SJCRH30 (cell line): Measurements from ENCODE around the gene PTPRU. TPM values are rescaled to one million over a fixed set of nuclear protein-coding genes. Genes with fewer than 3 reads are reported as not detected.
"Not testable (repeated sequence)": the region's sequence is repeated elsewhere in the genome, so short reads cannot be mapped to it uniquely, and the experiment has no call there.

Experiments
- DNase-seq, 2 experiments: peaks; one replicate each; pipeline ENCODE4 v3.0.0-alpha.2; 2015 to 2020
- H3K27ac ChIP-seq: fragments of 250-450 bp; sonication (Bioruptor Pico); 2 replicates; pipeline ENCODE4 v1.5.1; 2020; ENCODE audit warnings: mild to moderate bottlenecking, moderate library complexity
- H3K27me3 ChIP-seq: fragments of 250-450 bp; sonication (Bioruptor Pico); 2 replicates; pipeline ENCODE4 v1.5.1; 2020; ENCODE audit warnings: mild to moderate bottlenecking, moderate library complexity
- H3K36me3 ChIP-seq: fragments of 250-450 bp; sonication (Bioruptor Pico); 2 replicates; pipeline ENCODE4 v1.5.1; 2020; ENCODE audit warnings: mild to moderate bottlenecking, moderate library complexity
- H3K4me1 ChIP-seq: fragments of 250-450 bp; sonication (Bioruptor Pico); 2 replicates; pipeline ENCODE4 v1.5.1; 2020; ENCODE audit warnings: mild to moderate bottlenecking, moderate library complexity
- H3K4me3 ChIP-seq: fragments of 250-450 bp; sonication (Bioruptor Pico); 2 replicates; pipeline ENCODE4 v1.5.1; 2020; ENCODE audit warnings: mild to moderate bottlenecking, moderate library complexity
- H3K9me3 ChIP-seq: fragments of 250-450 bp; sonication (Bioruptor Pico); replicated peaks from 2 replicates; pipeline ENCODE4 v1.5.1; 2020; ENCODE audit warnings: mild to moderate bottlenecking, moderate library complexity
- total RNA-seq: library from RNA; depleted of rRNA; stranded (reverse); fragments of >200 nt; shearing (Covaris generic); gene quantifications from 2 replicates; pipeline ENCODE4 v1.2.3, GENCODE V29; 2014

Gene PTPRU
- total RNA-seq, 1 experiment from 2014 or later, result 16.3 TPM

GRCh38 chr1:29232387-29232786 is 3.9 kb upstream of the PTPRU start:
- H3K27ac ChIP-seq, result no peak overlapping the region
- H3K4me3 ChIP-seq, result no peak overlapping the region
- no peaks in the 10 kb centered on the region for H3K9me3 ChIP-seq
- H3K36me3 ChIP-seq, result no peaks in the 10 kb centered on the region
- no peak for DNase-seq
- H3K4me1 ChIP-seq, result peaks cover 10% of the 10 kb centered on the region
- no peaks in the 10 kb centered on the region for H3K27me3 ChIP-seq

GRCh38 chr1:29233693-29234092 is 2.6 kb upstream of the PTPRU start:
- no peak overlapping the region for H3K27ac ChIP-seq
- DNase-seq, result no peak
- H3K4me3 ChIP-seq, result no peak overlapping the region

GRCh38 chr1:29234471-29234870 is 1.9 kb upstream of the PTPRU start:
- H3K36me3 ChIP-seq, result no peaks in the 10 kb centered on the region
- no peaks in the 10 kb centered on the region for H3K27me3 ChIP-seq
- peak; percentile 65 to 72 for DNase-seq
- peaks cover 21% of the 10 kb centered on the region for H3K4me1 ChIP-seq
- no peaks in the 10 kb centered on the region for H3K9me3 ChIP-seq
- H3K4me3 ChIP-seq, result no peak overlapping the region
- peak overlapping the region; percentile 21 for H3K27ac ChIP-seq

More at GRCh38 chr1:29233693-29234092, 2.6 kb upstream of the PTPRU start:
- Histone ChIP-seq H3K36me3 (no peaks in the 10 kb centered on the region), H3K27me3 (no peaks in the 10 kb centered on the region), H3K9me3 (no peaks in the 10 kb centered on the region), H3K4me1 (peaks cover 13% of the 10 kb centered on the region)

DNA sequence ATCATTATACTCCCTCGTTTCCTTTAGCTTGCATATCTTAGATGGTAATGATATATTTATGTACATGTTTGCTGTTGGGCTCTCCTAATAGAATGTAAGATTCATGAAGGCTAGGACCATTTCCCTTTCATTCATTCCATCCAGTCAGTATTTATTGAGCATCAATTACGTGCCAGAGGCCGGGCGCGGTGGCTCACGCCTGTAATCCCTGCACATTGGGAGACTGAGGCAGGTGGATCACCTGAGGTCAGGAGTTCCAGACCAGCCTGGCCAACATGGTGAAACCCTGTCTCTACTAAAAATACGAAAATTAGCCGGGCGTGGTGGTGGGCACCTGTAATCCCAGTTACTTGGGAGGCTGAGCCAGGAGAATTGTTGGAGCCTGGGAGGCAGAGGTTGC is 1.4 kb upstream of the PTPRU start:
- peaks cover 22% of the 10 kb centered on the region for H3K4me1 ChIP-seq
- not testable (repeated sequence) for H3K9me3 ChIP-seq, H3K4me3 ChIP-seq, H3K27ac ChIP-seq, DNase-seq, H3K27me3 ChIP-seq, H3K36me3 ChIP-seq

- no peaks in the 10 kb centered on the region for H3K9me3 ChIP-seq
- H3K4me1 ChIP-seq, result peaks cover 33% of the 10 kb centered on the region
- peak overlapping the region; percentile 62 for H3K4me3 ChIP-seq
- H3K27me3 ChIP-seq, result no peaks in the 10 kb centered on the region
- H3K36me3 ChIP-seq, result no peaks in the 10 kb centered on the region
- no peak for DNase-seq
- H3K27ac ChIP-seq, result no peak overlapping the region
Observed at GRCh38 chr1:29236712-29237128, 398 bp downstream of the PTPRU start.

GRCh38 chr1:29237129-29237821 is 953 bp downstream of the PTPRU start:
- DNase-seq, result no peak
- Histone ChIP-seq H3K9me3 (no peaks in the 10 kb centered on the region), H3K4me3 (peak overlapping the region; percentile 62), H3K36me3 (no peaks in the 10 kb centered on the region), H3K27me3 (no peaks in the 10 kb centered on the region), H3K27ac (no peak overlapping the region), H3K4me1 (peaks cover 33% of the 10 kb centered on the region)

DNA sequence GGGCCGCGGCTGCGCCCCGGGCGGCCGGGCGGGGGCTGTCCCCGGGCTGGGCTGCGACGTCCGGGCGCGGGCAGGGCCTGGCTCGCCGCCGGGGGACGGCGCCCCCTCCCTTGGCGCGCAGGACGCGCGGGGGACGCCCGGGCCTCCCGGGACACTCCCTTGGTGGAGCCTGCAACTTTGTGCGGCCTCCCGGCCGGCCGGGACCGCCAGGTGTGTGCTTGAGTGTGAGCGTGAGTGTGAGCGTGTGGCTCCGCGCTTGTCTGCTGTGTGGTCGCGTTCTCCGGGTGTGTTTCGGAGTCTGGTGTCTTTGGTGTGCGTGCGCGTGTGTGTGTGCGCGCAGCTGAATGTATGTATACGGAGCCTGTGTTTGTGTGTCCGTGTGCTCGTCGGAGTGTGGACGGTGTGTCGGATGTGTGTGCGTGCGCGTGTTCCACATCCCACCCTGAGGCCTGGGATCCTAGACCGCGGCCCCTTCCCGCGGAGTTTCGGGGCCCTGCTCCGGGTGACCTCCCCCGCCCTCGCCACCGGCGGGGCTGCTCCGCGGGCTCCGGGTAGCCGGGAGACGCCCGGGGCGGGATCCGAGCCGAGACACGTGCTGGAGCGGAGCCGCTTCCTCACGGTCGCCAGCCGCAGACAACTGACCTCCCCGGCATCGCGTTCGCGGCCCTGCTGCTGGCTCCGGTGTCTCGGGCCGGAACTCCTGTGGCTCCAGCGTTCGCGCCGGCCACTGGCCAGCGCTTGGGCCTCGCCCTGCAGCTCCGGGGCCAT is 1.7 kb downstream of the PTPRU start:
- DNase-seq, result no peak
- Histone ChIP-seq H3K27ac (no peak overlapping the region), H3K36me3 (no peaks in the 10 kb centered on the region), H3K27me3 (no peaks in the 10 kb centered on the region), H3K4me1 (peaks cover 34% of the 10 kb centered on the region), H3K4me3 (no peak overlapping the region), H3K9me3 (no peaks in the 10 kb centered on the region)

DNA sequence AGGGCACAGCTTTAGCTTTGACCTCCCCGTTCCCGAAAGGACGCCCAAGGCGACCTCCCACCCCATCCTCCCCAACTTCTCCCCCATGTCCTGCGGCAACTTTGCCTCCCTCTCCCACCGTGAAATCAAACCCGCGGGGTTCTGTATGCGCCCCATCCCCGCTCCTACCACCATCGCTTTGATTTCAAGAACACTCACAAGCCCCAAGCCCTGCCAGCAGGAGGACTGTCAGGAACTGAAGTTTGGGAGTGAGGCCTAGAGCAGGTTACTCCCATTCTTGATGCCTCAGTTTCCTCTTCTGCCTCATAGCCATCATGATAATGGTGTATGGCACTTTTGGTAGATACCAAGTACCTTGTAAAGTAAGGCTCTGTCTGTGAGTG is 2.3 kb downstream of the PTPRU start:
- Histone ChIP-seq H3K4me3 (no peak overlapping the region), H3K27ac (no peak overlapping the region)
- no peak for DNase-seq

DNA sequence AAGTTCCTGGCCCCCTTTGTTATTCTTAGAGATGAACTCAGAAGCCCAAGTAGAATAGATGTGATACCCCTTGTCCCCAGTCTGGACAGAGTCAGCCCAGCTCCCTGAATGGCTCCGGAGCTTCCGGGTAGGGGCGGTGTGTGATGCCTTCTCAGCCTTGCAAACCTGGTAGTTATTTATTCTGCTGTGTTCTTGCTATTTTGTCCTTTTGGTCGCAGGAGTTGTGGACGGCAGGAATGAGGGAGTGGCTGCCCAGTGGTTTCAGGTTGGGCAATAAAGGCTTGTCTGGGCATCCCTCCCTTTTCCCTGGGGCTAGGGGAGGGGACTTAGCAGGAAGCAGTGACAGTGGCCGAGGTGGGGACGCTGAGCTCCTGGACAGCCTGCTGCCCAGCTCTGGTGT is 2.8 kb downstream of the PTPRU start:
- H3K27me3 ChIP-seq, result no peaks in the 10 kb centered on the region
- DNase-seq, result peak in 1 of 2 experiments; percentile 39
- H3K36me3 ChIP-seq, result no peaks in the 10 kb centered on the region
- H3K27ac ChIP-seq, result no peak overlapping the region
- peaks cover 43% of the 10 kb centered on the region for H3K4me1 ChIP-seq
- no peak overlapping the region for H3K4me3 ChIP-seq
- no peaks in the 10 kb centered on the region for H3K9me3 ChIP-seq

More for the DNA sequence above, 2.3 kb downstream of the PTPRU start:
- Histone ChIP-seq H3K9me3 (no peaks in the 10 kb centered on the region), H3K27me3 (no peaks in the 10 kb centered on the region), H3K4me1 (peaks cover 40% of the 10 kb centered on the region), H3K36me3 (no peaks in the 10 kb centered on the region)

DNA sequence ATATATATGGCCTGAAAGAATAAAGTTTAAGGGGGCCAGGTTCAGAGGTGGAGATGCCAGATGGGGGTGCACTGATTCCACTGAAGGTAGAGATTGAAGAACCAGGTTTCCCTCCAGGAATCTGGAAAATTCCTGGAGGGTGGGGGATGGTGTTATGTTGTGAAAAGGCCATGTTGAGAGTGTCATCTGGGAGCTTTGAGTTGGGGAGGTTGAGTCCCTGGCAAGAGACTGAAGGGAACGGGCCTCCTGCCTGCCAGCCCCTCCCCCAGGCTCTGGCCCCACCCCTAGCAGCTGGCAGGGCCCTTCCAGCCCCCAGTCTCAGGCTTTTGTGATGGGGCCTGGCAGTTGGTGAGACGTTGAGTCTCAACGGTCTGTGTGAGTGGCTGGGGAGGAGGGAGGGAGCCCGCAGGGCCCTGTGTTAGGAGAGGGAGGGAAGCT is 4.1 kb downstream of the PTPRU start:
- Histone ChIP-seq H3K27ac (no peak overlapping the region), H3K4me3 (no peak overlapping the region), H3K9me3 (no peaks in the 10 kb centered on the region), H3K27me3 (no peaks in the 10 kb centered on the region), H3K36me3 (no peaks in the 10 kb centered on the region), H3K4me1 (peaks cover 41% of the 10 kb centered on the region)
- DNase-seq, result peak; percentile 72 to 81

DNA sequence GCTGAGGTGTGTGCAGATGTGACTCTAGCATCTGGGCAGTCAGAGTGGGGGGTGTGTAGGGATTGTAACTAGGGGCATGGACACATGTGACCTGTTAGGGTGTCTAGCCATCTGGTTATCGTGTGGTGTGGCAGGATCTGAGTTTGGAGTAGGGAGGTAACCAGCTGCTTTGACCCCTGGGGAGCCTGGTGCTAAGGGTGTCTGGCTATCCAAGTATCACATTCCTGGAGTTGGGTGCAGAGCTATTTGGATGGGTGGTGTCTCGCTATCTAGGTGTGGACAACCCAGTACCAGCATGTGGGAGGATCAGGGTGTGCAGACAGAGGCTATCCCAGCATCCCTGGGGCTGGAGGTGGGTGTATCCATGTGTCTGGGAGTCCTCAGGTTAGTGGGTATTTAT is 4.7 kb downstream of the PTPRU start:
- Histone ChIP-seq H3K4me3 (no peak overlapping the region), H3K27me3 (no peaks in the 10 kb centered on the region), H3K36me3 (no peaks in the 10 kb centered on the region), H3K27ac (no peak overlapping the region), H3K9me3 (no peaks in the 10 kb centered on the region), H3K4me1 (peaks cover 41% of the 10 kb centered on the region)
- DNase-seq, result no peak

DNA sequence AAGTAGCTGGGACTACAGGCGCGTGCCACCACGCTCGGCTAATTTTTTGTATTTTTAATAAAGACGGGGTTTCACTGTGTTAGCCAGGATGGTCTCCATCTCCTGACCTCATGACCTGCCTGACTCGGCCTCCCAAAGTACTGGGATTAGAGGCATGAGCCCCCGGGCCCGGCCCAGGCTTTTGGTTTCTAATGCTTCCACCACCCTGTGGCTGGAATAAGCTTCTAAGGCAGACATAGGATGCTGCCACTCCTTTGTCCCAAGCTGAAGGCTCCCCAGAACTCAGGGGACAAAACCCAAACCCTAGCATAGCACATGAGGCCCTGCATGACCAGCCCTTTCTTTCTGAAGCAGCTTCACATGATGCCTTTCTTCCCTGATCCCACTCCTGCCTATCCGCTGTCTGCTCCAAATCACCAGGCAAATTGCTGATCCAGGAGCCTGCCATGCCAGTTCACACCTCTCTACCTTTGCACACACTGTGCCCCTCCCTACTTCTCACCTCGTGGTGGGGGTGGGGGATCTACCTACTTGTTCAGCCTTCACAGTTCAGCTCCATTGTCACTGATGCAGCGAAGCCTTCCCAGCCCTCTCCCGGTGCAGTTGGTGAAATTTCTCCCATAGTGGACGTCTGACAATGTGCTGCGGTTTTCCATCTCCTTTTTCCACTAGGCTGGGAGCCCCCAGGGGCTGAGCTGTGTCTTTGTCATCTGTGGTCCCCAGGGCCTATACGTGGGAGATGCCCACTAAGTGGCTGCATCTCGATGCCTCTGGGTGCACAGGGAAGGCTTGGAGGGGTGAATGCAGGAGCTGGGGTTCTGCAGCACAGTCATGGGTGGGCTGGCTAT is 6.9 kb downstream of the PTPRU start:
- Histone ChIP-seq H3K27me3 (no peaks in the 10 kb centered on the region), H3K9me3 (no peaks in the 10 kb centered on the region), H3K4me1 (peaks cover 42% of the 10 kb centered on the region), H3K36me3 (no peaks in the 10 kb centered on the region), H3K4me3 (no peak overlapping the region), H3K27ac (no peak overlapping the region)
- peak in 1 of 2 experiments; percentile 45 for DNase-seq

DNA sequence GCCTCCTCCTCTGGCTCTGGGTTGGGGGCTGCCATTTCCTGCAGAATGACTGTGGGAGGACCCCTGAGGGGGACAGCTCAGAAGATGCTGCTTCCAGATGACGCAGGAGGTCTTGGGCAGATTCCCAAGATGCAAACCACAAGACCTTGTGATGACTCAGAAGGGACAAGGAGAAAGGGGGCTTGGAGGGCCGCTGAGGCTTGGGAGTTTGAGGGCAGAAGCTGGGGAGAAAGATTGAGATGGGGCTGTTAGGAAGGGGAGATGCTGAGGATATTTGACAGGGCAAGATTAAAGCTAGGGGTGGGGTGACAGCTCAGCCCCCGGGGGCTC is 7.5 kb downstream of the PTPRU start:
- Histone ChIP-seq H3K27ac (no peak overlapping the region), H3K9me3 (no peaks in the 10 kb centered on the region), H3K27me3 (no peaks in the 10 kb centered on the region), H3K36me3 (no peaks in the 10 kb centered on the region), H3K4me1 (peaks cover 43% of the 10 kb centered on the region), H3K4me3 (no peak overlapping the region)
- DNase-seq, result peak in 1 of 2 experiments; percentile 49

DNA sequence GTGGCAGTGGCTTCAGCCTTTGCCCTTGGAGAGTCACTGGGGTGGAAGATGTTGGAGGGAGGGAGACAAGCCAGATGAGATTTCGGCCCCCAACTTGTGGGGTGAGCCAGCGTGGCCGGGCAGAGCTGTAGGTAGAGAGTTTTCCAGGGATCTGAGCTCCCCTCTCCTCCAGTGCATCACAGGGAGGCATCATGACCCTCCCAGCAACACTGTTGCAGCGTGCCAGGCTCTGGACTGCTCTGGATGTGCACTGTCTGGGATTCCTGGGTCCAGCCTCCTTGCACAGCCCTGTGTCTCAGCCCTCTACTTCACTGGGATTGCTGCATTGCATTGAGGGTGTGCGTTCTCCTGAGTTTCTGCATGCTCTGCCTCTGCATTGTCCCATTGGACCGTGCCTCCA is 8.9 kb downstream of the PTPRU start:
- H3K27ac ChIP-seq, result no peak overlapping the region
- no peaks in the 10 kb centered on the region for H3K27me3 ChIP-seq
- H3K4me3 ChIP-seq, result no peak overlapping the region
- H3K4me1 ChIP-seq, result peaks cover 46% of the 10 kb centered on the region
- DNase-seq, result no peak
- H3K9me3 ChIP-seq, result no peaks in the 10 kb centered on the region
- H3K36me3 ChIP-seq, result no peaks in the 10 kb centered on the region

DNA sequence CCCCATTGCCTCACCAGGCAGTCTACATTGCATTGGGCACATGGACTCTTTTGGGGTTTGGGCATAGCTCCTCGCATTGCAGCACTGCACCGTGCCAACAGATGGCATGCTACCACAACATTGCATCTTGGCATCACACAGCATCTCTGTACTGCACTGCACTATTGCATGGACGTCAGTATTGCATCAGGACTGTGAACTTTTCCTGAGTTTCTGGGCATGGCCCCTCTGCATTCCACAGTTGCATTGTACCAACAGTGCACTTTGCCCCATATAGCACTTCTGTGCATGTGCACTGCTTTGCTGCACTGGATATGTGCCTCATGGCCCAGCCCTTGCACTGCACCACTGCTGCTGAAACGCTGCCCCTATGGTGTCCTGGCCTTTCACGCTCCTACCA is 9.6 kb downstream of the PTPRU start:
- Histone ChIP-seq H3K27ac (no peak overlapping the region), H3K9me3 (no peaks in the 10 kb centered on the region), H3K36me3 (no peaks in the 10 kb centered on the region), H3K4me1 (peaks cover 47% of the 10 kb centered on the region), H3K27me3 (no peaks in the 10 kb centered on the region), H3K4me3 (no peak overlapping the region)
- no peak for DNase-seq
